K562 (cell line): ENCODE measurements around the gene ITPRIPL2. TPM values are rescaled to one million over a fixed set of nuclear protein-coding genes. Genes with fewer than 3 reads are reported as not detected.
A peak's percentile ranks its signal among the peaks of the same experiment; 100 is the strongest.

Experiments used
- CBX5 ChIP-seq: IDR thresholded peaks from 2 replicates; pipeline ENCODE4 v1.6.1; 2014; ENCODE audit warnings: low read depth, borderline replicate concordance
- DPF2 ChIP-seq: fragments of 450-650 bp; IDR thresholded peaks from 2 replicates; pipeline ENCODE4 v1.6.1; 2016
- EGR1 ChIP-seq: fragments of 450-650 bp; conservative IDR thresholded peaks from 2 replicates; pipeline ENCODE4 v1.6.1; 2017; ENCODE audit warnings: mild to moderate bottlenecking
- FOSL1 ChIP-seq: fragments of 200-800 bp; sonication (Bioruptor generic); conservative IDR thresholded peaks from 2 replicates; pipeline ENCODE4 v1.6.1; 2016; ENCODE audit warnings: missing genetic modification characterization, missing compliant biosample characterization
- FOXO4 ChIP-seq: fragments of 450-650 bp; formaldehyde crosslinking; IDR thresholded peaks from 2 replicates; pipeline ENCODE4 v1.4.0; 2020; ENCODE audit warnings: mild to moderate bottlenecking, moderate library complexity
- HINFP ChIP-seq: fragments of 450-650 bp; conservative IDR thresholded peaks from 2 replicates; pipeline ENCODE4 v1.6.1; 2016; ENCODE audit warnings: missing genetic modification characterization, low read depth, mild to moderate bottlenecking, control low read depth, missing compliant biosample characterization
- HMGN3 ChIP-seq: IDR thresholded peaks from 2 replicates; pipeline ENCODE4 v1.6.1; 2011; ENCODE audit warnings: borderline replicate concordance, low read depth, mild to moderate bottlenecking, mixed read lengths, low read length; ENCODE audit not compliant: insufficient read length; ENCODE audit errors: extremely low read depth
- ILK ChIP-seq: fragments of 450-650 bp; IDR thresholded peaks from 2 replicates; pipeline ENCODE4 v1.6.1; 2016; ENCODE audit warnings: missing genetic modification characterization, low read depth, mild to moderate bottlenecking, missing compliant biosample characterization, moderate library complexity, borderline replicate concordance
- KDM5B ChIP-seq: fragments of 200-600 bp; sonication (generic); IDR thresholded peaks from 2 replicates; pipeline ENCODE4 v1.6.1; 2012; ENCODE audit warnings: low read depth, mild to moderate bottlenecking, moderate library complexity, low read length, control low read depth, inconsistent platforms; ENCODE audit not compliant: insufficient replicate concordance
- KLF6 ChIP-seq: fragments of 250-450 bp; sonication (Bioruptor Pico); IDR thresholded peaks from 2 replicates; pipeline ENCODE4 v1.4.0; 2020; ENCODE audit warnings: mild to moderate bottlenecking, moderate library complexity, borderline replicate concordance
- MAFF ChIP-seq: IDR thresholded peaks from 2 replicates; pipeline ENCODE4 v1.6.1; 2012; ENCODE audit warnings: low read length, improper control_type of control experiment
- MBD2 ChIP-seq: sonication (generic); IDR thresholded peaks from 2 replicates; pipeline ENCODE4 v1.6.1; 2016; ENCODE audit warnings: low read depth, borderline replicate concordance
- MITF ChIP-seq: IDR thresholded peaks from 2 replicates; pipeline ENCODE4 v1.6.1; 2014; ENCODE audit warnings: antibody characterized with exemption
- MYNN ChIP-seq, 2 experiments: sonication (generic); formaldehyde crosslinking in 1 of 2; IDR thresholded peaks; 2 replicates each; pipeline versions ENCODE4 v1.5.0 to v1.6.1; 2016 to 2020; ENCODE audit warnings: antibody characterized with exemption in 1 of 2, missing genetic modification reagents in 1 of 2
- PHF20 ChIP-seq: fragments of 450-650 bp; IDR thresholded peaks from 2 replicates; pipeline ENCODE4 v1.6.1; 2018; ENCODE audit not compliant: partially characterized antibody
- RBFOX2 ChIP-seq: fragments of 200-400 bp; formaldehyde crosslinking; IDR thresholded peaks from 2 replicates; pipeline ENCODE4 v1.6.1; 2017; ENCODE audit warnings: low read depth, mild to moderate bottlenecking, low read length, moderate library complexity
- RBM25 ChIP-seq: fragments of 200-400 bp; formaldehyde crosslinking; IDR thresholded peaks from 2 replicates; pipeline ENCODE4 v1.6.1; 2018; ENCODE audit warnings: low read length, low read depth, moderate library complexity; ENCODE audit not compliant: severe bottlenecking
- SMARCE1 ChIP-seq: fragments of 450-650 bp; IDR thresholded peaks from 2 replicates; pipeline ENCODE4 v1.7.1; 2016; ENCODE audit warnings: mild to moderate bottlenecking
- TCF3 ChIP-seq: sonication (generic); formaldehyde crosslinking; IDR thresholded peaks from 2 replicates; pipeline ENCODE4 v1.4.0; 2020; ENCODE audit warnings: mild to moderate bottlenecking, missing genetic modification reagents
- TEAD1 ChIP-seq, 2 experiments: fragments of 450-650 bp in 1 of 2; sonication (generic) in 1 of 2; formaldehyde crosslinking; IDR thresholded peaks; 2 replicates each; pipeline versions ENCODE4 v1.4.0 to v1.8.0; 2020 to 2022; ENCODE audit warnings: mild to moderate bottlenecking in 2 of 2, missing genetic modification reagents in 1 of 2
- ZFP36 ChIP-seq: fragments of 150-350 bp; IDR thresholded peaks from 2 replicates; pipeline ENCODE4 v1.6.1; 2018; ENCODE audit warnings: low read length, low read depth; ENCODE audit not compliant: partially characterized antibody
- ZNF224 ChIP-seq: sonication (generic); formaldehyde crosslinking; IDR thresholded peaks from 2 replicates; pipeline ENCODE4 v1.8.0; 2022; ENCODE audit warnings: mild to moderate bottlenecking, missing genetic modification reagents
- ZNF239 ChIP-seq: fragments of 250-450 bp; sonication (Bioruptor Pico); IDR thresholded peaks from 2 replicates; pipeline ENCODE4 v1.4.0; 2020; ENCODE audit warnings: mild to moderate bottlenecking
- ZNF644 ChIP-seq: fragments of 200-800 bp; sonication (Bioruptor generic); IDR thresholded peaks from 2 replicates; pipeline ENCODE4 v1.6.1; 2016; ENCODE audit warnings: low read depth, missing genetic modification characterization, missing compliant biosample characterization
- ZNF655 ChIP-seq: fragments of 250-450 bp; sonication (Bioruptor Pico); IDR thresholded peaks from 2 replicates; pipeline ENCODE4 v1.5.0; 2021
- polyA plus RNA-seq, 8 experiments: library from polyadenylated mRNA; depleted of rRNA in 4 of 8; stranded (reverse) in 5 of 8; unstranded in 3 of 8; fragments of >200 nt; fragmentation: Nextera tagmentation in 2 of 8; fragmentation: Illumina TruSeq in 1 of 8; extraction: Ambion mirVana in 2 of 8; extraction: Trizol in 1 of 8; gene quantifications; 2 replicates each; pipeline versions ENCODE4 v1.2.1 to v1.2.3, GENCODE V29; 2011 to 2014; ENCODE audit warnings: inconsistent platforms in 1 of 8, missing spikeins in 1 of 8
- total RNA-seq, 7 experiments: library from RNA; depleted of rRNA in 6 of 7; stranded (reverse); fragments of >200 nt in 6 of 7; fragmentation: Illumina TruSeq in 2 of 7; extraction: Trizol in 2 of 7; gene quantifications; 2 replicates each; pipeline versions ENCODE4 v1.2.1 to v1.2.3, GENCODE V29; 2011 to 2021; ENCODE audit warnings: low replicate concordance in 1 of 7

Gene ITPRIPL2
- total and polyA plus RNA-seq, 9 of the 15 experiments (the other 6 are each of a cell fraction or from before 2014, with no cell fraction given), result 0.04 to 2.2 (median 0.58) TPM

GRCh38 chr16:19135896-19136438 lies 22.2 kb downstream of the ITPRIPL2 start (continued):
- no peak for TF ChIP-seq KDM5B
- no peak for TF ChIP-seq FOXO4 (CRISPR knock-in tag)
- no peak for TF ChIP-seq ZNF239
- TF ChIP-seq HINFP (tag), result no peak
- TF ChIP-seq ILK (tag), result no peak
- TF ChIP-seq RBFOX2, result no peak
- no peak for TF ChIP-seq RBM25
- TF ChIP-seq ZNF224 (CRISPR knock-in tag), result no peak
- no peak for TF ChIP-seq KLF6 (CRISPR knock-in tag)
- no peak for TF ChIP-seq MYNN (IDR thresholded peaks at IDR 0.05)
- no peak for TF ChIP-seq MYNN (CRISPR knock-in tag; IDR thresholded peaks at IDR 0.05)
- TF ChIP-seq MAFF, result no peak
- peak; percentile 31; the same call in 1 of the 2 replicates for TF ChIP-seq DPF2
- TF ChIP-seq FOSL1 (tag), result peak; percentile 58
- TF ChIP-seq ZFP36, result no peak
- 0 out of 2 replicates have a peak, but pooled peaks have one; percentile 18 for TF ChIP-seq SMARCE1
- no peak for TF ChIP-seq PHF20
- TF ChIP-seq CBX5, result 0 out of 2 replicates have a peak, but pooled peaks have one; percentile 9
- TF ChIP-seq EGR1, result peak; percentile 64
- TF ChIP-seq ZNF655 (CRISPR knock-in tag), result no peak
- TF ChIP-seq TEAD1 (CRISPR knock-in tag; IDR thresholded peaks at IDR 0.05), result no peak
- no peak for TF ChIP-seq MBD2
- no peak for TF ChIP-seq HMGN3
- no peak for TF ChIP-seq ZNF644 (tag)
- TF ChIP-seq TCF3 (CRISPR knock-in tag), result peak; percentile 66
- TF ChIP-seq MITF, result no peak
